A673 (cell line): ENCODE data around the gene TRAPPC2L.

Source experiments
- EZH2 ChIP-seq: fragments of 200-600 bp; sonication (generic); IDR thresholded peaks from 2 replicates; pipeline ENCODE4 v1.6.1; 2017; ENCODE audit warnings: borderline replicate concordance, low read depth, mild to moderate bottlenecking, mixed read lengths, antibody characterized with exemption, low read length; ENCODE audit not compliant: poor library complexity, severe bottlenecking
- TF ChIP-seq, protein P1 (sequence below): fragments of 300-800, 200-600 bp; sonication (generic); conservative IDR thresholded peaks from 2 replicates; pipeline ENCODE4 v1.5.1; 2017; ENCODE audit warnings: low read depth, mild to moderate bottlenecking, antibody characterized with exemption, low read length, moderate library complexity, mixed read lengths

DNA sequence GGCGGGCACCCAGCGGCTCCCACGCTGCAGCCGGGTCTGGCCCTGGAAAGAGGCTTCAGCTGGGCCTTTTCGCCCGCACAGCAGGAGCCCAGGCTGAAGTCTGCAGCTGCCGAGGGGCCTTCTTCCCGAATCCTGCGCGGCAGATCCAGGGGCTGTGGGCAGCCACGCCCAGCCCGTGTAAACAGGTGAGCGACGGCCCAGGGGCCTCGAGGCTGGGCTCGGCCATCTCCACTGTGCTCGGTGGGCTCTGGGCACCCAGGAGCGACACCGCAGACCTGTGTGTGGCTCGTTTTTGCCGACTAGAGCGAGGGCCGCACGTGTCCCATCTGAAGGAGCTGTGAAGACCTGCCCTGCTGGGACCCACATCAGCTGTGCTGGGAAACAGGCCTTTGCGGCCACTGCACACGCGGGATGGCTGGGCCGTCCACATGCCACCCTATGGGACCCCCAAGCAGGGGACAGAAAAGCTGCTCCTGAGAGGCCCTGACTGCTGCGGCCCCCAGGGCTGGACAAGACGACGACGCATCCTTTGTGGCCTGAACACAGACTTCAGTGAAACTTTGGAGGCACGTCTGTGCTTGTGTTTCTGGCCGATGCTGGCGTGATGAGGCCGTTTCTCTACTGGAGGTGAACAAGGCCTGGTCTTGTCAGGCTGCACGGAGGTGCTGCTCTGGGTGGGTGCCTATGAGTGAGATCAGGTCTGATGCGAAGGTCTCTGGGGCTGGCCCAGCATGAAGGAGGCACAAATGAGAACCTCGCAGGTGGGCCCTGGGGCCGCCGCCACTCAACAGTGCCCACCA is 40.0 kb upstream of the TRAPPC2L start:
- TF ChIP-seq, protein P1, sequence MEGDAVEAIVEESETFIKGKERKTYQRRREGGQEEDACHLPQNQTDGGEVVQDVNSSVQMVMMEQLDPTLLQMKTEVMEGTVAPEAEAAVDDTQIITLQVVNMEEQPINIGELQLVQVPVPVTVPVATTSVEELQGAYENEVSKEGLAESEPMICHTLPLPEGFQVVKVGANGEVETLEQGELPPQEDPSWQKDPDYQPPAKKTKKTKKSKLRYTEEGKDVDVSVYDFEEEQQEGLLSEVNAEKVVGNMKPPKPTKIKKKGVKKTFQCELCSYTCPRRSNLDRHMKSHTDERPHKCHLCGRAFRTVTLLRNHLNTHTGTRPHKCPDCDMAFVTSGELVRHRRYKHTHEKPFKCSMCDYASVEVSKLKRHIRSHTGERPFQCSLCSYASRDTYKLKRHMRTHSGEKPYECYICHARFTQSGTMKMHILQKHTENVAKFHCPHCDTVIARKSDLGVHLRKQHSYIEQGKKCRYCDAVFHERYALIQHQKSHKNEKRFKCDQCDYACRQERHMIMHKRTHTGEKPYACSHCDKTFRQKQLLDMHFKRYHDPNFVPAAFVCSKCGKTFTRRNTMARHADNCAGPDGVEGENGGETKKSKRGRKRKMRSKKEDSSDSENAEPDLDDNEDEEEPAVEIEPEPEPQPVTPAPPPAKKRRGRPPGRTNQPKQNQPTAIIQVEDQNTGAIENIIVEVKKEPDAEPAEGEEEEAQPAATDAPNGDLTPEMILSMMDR: no peak
- no peak for TF ChIP-seq EZH2
